ENCODE results near the gene CNKSR1.

Gene CNKSR1

GRCh38 chr1:26180010-26180506 is 2.8 kb downstream of the CNKSR1 start:
- no peak overlapping the region for H3K4me3 ChIP-seq (ENCODE audit: low read depth, low read length)
- ChIA-PET POLR2A (no interaction called here), CTCF (interaction anchor here (0.9 to 2.3 kb wide), 5 partner anchors 9 to 54 kb away, joined by 3 to 11 read pairs (median 4); partner anchors contain the start of genes CEP85, ZNF593 and ZNF593OS)
- TF ChIP-seq CTCF (IDR thresholded peaks at IDR 0.05; ENCODE audit: insufficient read depth, low read length, missing control alignments): no peak
- no peak for DNase-seq (ENCODE audit: low read depth, low spot score)

- POLR2A ChIA-PET: no interaction called here
These were observed 4.5 kb downstream of the CNKSR1 start for GRCh38 chr1:26181586-26182382.

GRCh38 chr1:26182383-26182696 is 5.0 kb downstream of the CNKSR1 start:
- ChIA-PET CTCF (interaction anchor here (0.5 to 2.7 kb wide), 5 partner anchors 9 to 37 kb away, joined by 3 to 11 read pairs (median 4); partner anchors contain the start of gene ZNF593), POLR2A (no interaction called here)
- no peak for DNase-seq (ENCODE audit: low read depth, low spot score)
- TF ChIP-seq CTCF (IDR thresholded peaks at IDR 0.05; ENCODE audit: insufficient read depth, low read length, missing control alignments): no peak
- no peak overlapping the region for H3K4me3 ChIP-seq (ENCODE audit: low read depth, low read length)

More at GRCh38 chr1:26181586-26182382, 4.5 kb downstream of the CNKSR1 start:
- TF ChIP-seq CTCF (IDR thresholded peaks at IDR 0.05; ENCODE audit: insufficient read depth, low read length, missing control alignments): no peak
- no peak overlapping the region for H3K4me3 ChIP-seq (ENCODE audit: low read depth, low read length)
- DNase-seq (ENCODE audit: low read depth, low spot score): no peak
- CTCF ChIA-PET: interaction anchor here (2.1 to 2.7 kb wide), 3 partner anchors 12 to 17 kb away, joined by 8 to 11 read pairs (median 11); partner anchors contain the start of gene ZNF593

- H3K4me3 ChIP-seq (ENCODE audit: low read depth, low read length): no peak overlapping the region
- ChIA-PET CTCF (interaction anchor here (0.9 to 2.7 kb wide), 3 partner anchors 10 to 18 kb away, joined by 3 to 11 read pairs (median 7); partner anchors contain the start of gene ZNF593), POLR2A (no interaction called here)
- DNase-seq (ENCODE audit: low read depth, low spot score): no peak
- TF ChIP-seq CTCF (IDR thresholded peaks at IDR 0.05; ENCODE audit: insufficient read depth, low read length, missing control alignments): no peak
These were observed 6.8 kb downstream of the CNKSR1 start for GRCh38 chr1:26184086-26184485.

GRCh38 chr1:26184883-26185282 is 7.6 kb downstream of the CNKSR1 start:
- CTCF ChIA-PET: interaction anchor here (0.9 to 1.9 kb wide), 2 partner anchors 12 to 17 kb away, joined by 3 to 4 read pairs; no protein-coding TSS in a partner anchor
- H3K4me3 ChIP-seq (ENCODE audit: low read depth, low read length): no peak overlapping the region
- DNase-seq (ENCODE audit: low read depth, low spot score): no peak
- POLR2A ChIA-PET: no interaction called here
- no peak for TF ChIP-seq CTCF (IDR thresholded peaks at IDR 0.05; ENCODE audit: insufficient read depth, low read length, missing control alignments)

- TF ChIP-seq CTCF (IDR thresholded peaks at IDR 0.05; ENCODE audit: insufficient read depth, low read length, missing control alignments): no peak
- DNase-seq (ENCODE audit: low read depth, low spot score): no peak
- ChIA-PET POLR2A (no interaction called here), CTCF (interaction anchor here (0.7 kb wide), 1 partner anchor 15 kb away, joined by 4 read pairs; no protein-coding TSS in a partner anchor)
- no peak overlapping the region for H3K4me3 ChIP-seq (ENCODE audit: low read depth, low read length)
These were observed 10.6 kb downstream of the CNKSR1 start for GRCh38 chr1:26187882-26188281.
